Epithelial cell of esophagus (primary cell): Measurements from ENCODE around the gene GNAS-AS1.

Experiments
- DNase-seq: peaks from one replicate; pipeline ENCODE4 v3.0.0; 2010; ENCODE audit warnings: low read depth
- H3K4me3 ChIP-seq: 2 replicates; pipeline ENCODE4 v1.5.1; 2011; ENCODE audit warnings: mild to moderate bottlenecking, low read length, control low read depth
- CTCF ChIP-seq: IDR thresholded peaks from 2 replicates; pipeline ENCODE4 v1.5.1; 2011; ENCODE audit warnings: low read depth, mild to moderate bottlenecking, low read length, control low read depth, inconsistent platforms; ENCODE audit not compliant: insufficient read depth; ENCODE audit errors: missing control alignments

The GNAS-AS1 gene

GRCh38 chr20:58787211-58788005 is 63.3 kb downstream of the GNAS-AS1 start:
- no peak overlapping the region for H3K4me3 ChIP-seq
- no peak for DNase-seq
- TF ChIP-seq CTCF = no peak

- TF ChIP-seq CTCF = no peak
- H3K4me3 ChIP-seq = no peak overlapping the region
- no peak for DNase-seq
These were observed 66.2 kb downstream of the GNAS-AS1 start for GRCh38 chr20:58784321-58785074.

GRCh38 chr20:58783511-58784011 is 67.1 kb downstream of the GNAS-AS1 start:
- TF ChIP-seq CTCF = no peak
- no peak overlapping the region for H3K4me3 ChIP-seq
- no peak for DNase-seq

- no peak for TF ChIP-seq CTCF
- DNase-seq = no peak
- H3K4me3 ChIP-seq = no peak overlapping the region
These were observed 69.6 kb downstream of the GNAS-AS1 start for GRCh38 chr20:58781138-58781537.

GRCh38 chr20:58778760-58779159 is 71.9 kb downstream of the GNAS-AS1 start:
- no peak for DNase-seq
- no peak for TF ChIP-seq CTCF
- H3K4me3 ChIP-seq = no peak overlapping the region

- TF ChIP-seq CTCF = no peak
- no peak for DNase-seq
- no peak overlapping the region for H3K4me3 ChIP-seq
These were observed 73.0 kb downstream of the GNAS-AS1 start for GRCh38 chr20:58777657-58778056.
